HEK293 (cell line): ENCODE results near the gene OLFM1.

Experiments used
- CTCF ChIA-PET: fragments of 350-600 bp; formaldehyde crosslinking; extraction: SDS; loops from one replicate; lab custom pipeline; 2021; ENCODE audit warnings: antibody characterized with exemption; lab: Yijun Ruan, JAX
- POLR2A ChIA-PET: fragments of 300-600 bp; formaldehyde crosslinking; extraction: SDS; loops from one replicate; lab custom pipeline; 2020; ENCODE audit warnings: antibody characterized with exemption, inconsistent platforms; lab: Yijun Ruan, JAX
- H3K27ac ChIP-seq: fragments of 200-500 bp; sonication (Bioruptor generic); 2 replicates; pipeline ENCODE4 v1.5.1; 2014; ENCODE audit warnings: low read depth, low read length, control low read depth, inconsistent platforms; ENCODE audit errors: extremely low read depth
- H3K36me3 ChIP-seq, 2 experiments: fragments of 200-500 bp in 1 of 2; sonication (Bioruptor generic) in 1 of 2; 1 replicate in 1 of 2; 2 replicates in 1 of 2; pipeline ENCODE4 v1.5.1; 2014 to 2017; ENCODE audit warnings: inconsistent platforms in 2 of 2, low read length in 2 of 2; ENCODE audit not compliant: control insufficient read depth in 2 of 2, insufficient read depth in 1 of 2
- H3K4me1 ChIP-seq: fragments of 200-500 bp; sonication (Bioruptor generic); 2 replicates; pipeline ENCODE4 v1.5.1; 2014; ENCODE audit warnings: mild to moderate bottlenecking, low read length, inconsistent platforms; ENCODE audit not compliant: control insufficient read depth, insufficient read depth
- H3K4me3 ChIP-seq: 2 replicates; pipeline ENCODE4 v1.5.1; 2011; ENCODE audit warnings: low read depth, mild to moderate bottlenecking, control low read depth, low read length, moderate library complexity
- H3K9me3 ChIP-seq: fragments of 200-500 bp; sonication (Bioruptor generic); 2 replicates; pipeline ENCODE4 v1.5.1; 2014; ENCODE audit warnings: low read depth, low read length, inconsistent platforms; ENCODE audit not compliant: control insufficient read depth, insufficient read depth
- BCL11A ChIP-seq: fragments of 450-650 bp; formaldehyde crosslinking; IDR thresholded peaks from 2 replicates; pipeline ENCODE4 v1.5.1; 2016; ENCODE audit warnings: low read depth, missing biosample characterization, missing genetic modification characterization
- KLF16 ChIP-seq: fragments of 450-650 bp; formaldehyde crosslinking; IDR thresholded peaks from 2 replicates; pipeline ENCODE4 v1.5.1; 2017; ENCODE audit warnings: missing biosample characterization, missing genetic modification characterization
- KLF8 ChIP-seq: fragments of 450-650 bp; formaldehyde crosslinking; IDR thresholded peaks from 2 replicates; pipeline ENCODE4 v1.5.1; 2016; ENCODE audit warnings: missing biosample characterization, missing genetic modification characterization
- MYNN ChIP-seq: fragments of 450-650 bp; formaldehyde crosslinking; IDR thresholded peaks from 2 replicates; pipeline ENCODE4 v1.5.1; 2016; ENCODE audit warnings: missing biosample characterization, missing genetic modification characterization, borderline replicate concordance
- OVOL3 ChIP-seq: fragments of 450-650 bp; formaldehyde crosslinking; IDR thresholded peaks from 2 replicates; pipeline ENCODE4 v1.5.1; 2016; ENCODE audit warnings: missing biosample characterization, missing genetic modification characterization
- SCRT2 ChIP-seq: fragments of 450-650 bp; formaldehyde crosslinking; IDR thresholded peaks from 2 replicates; pipeline ENCODE4 v1.5.1; 2016; ENCODE audit warnings: missing biosample characterization, missing genetic modification characterization
- YY2 ChIP-seq: fragments of 450-650 bp; formaldehyde crosslinking; IDR thresholded peaks from 2 replicates; pipeline ENCODE4 v1.5.1; 2016; ENCODE audit warnings: missing biosample characterization, missing genetic modification characterization
- ZBTB49 ChIP-seq: fragments of 450-650 bp; formaldehyde crosslinking; IDR thresholded peaks from 2 replicates; pipeline ENCODE4 v1.5.1; 2016; ENCODE audit warnings: missing biosample characterization, missing genetic modification characterization, low read depth
- ZNF112 ChIP-seq: fragments of 450-650 bp; formaldehyde crosslinking; IDR thresholded peaks from 2 replicates; pipeline ENCODE4 v1.5.0; 2017; ENCODE audit warnings: missing biosample characterization, missing genetic modification characterization
- ZNF133 ChIP-seq: fragments of 450-650 bp; formaldehyde crosslinking; IDR thresholded peaks from 2 replicates; pipeline ENCODE4 v1.5.1; 2016; ENCODE audit warnings: missing biosample characterization, missing genetic modification characterization
- ZNF140 ChIP-seq: fragments of 450-650 bp; formaldehyde crosslinking; IDR thresholded peaks from 2 replicates; pipeline ENCODE4 v1.5.1; 2016; ENCODE audit warnings: missing biosample characterization, missing genetic modification characterization
- ZNF157 ChIP-seq: fragments of 450-650 bp; formaldehyde crosslinking; IDR thresholded peaks from 2 replicates; pipeline ENCODE4 v1.5.1; 2016; ENCODE audit warnings: missing biosample characterization, missing genetic modification characterization
- ZNF274 ChIP-seq, 2 experiments: fragments of 200-500 bp in 1 of 2; fragments of 450-650 bp in 1 of 2; sonication (Bioruptor generic) in 1 of 2; formaldehyde crosslinking in 1 of 2; IDR thresholded peaks; 2 replicates each; pipeline versions ENCODE4 v1.5.1 to v1.6.1; 2014 to 2016; ENCODE audit warnings: borderline replicate concordance in 1 of 2, inconsistent platforms in 1 of 2, low read length in 1 of 2, missing biosample characterization in 1 of 2, missing genetic modification characterization in 1 of 2
- ZNF501 ChIP-seq: fragments of 450-650 bp; formaldehyde crosslinking; IDR thresholded peaks from 2 replicates; pipeline ENCODE4 v1.5.1; 2016; ENCODE audit warnings: missing biosample characterization, missing genetic modification characterization
- ZNF514 ChIP-seq: fragments of 450-650 bp; formaldehyde crosslinking; IDR thresholded peaks from 2 replicates; pipeline ENCODE4 v1.5.1; 2016; ENCODE audit warnings: missing biosample characterization, missing genetic modification characterization
- ZNF660 ChIP-seq: fragments of 450-650 bp; IDR thresholded peaks from 2 replicates; pipeline ENCODE4 v1.5.1; 2018; ENCODE audit warnings: missing biosample characterization, mild to moderate bottlenecking, missing genetic modification characterization
- ZNF785 ChIP-seq: fragments of 450-650 bp; formaldehyde crosslinking; IDR thresholded peaks from 2 replicates; pipeline ENCODE4 v1.5.1; 2016; ENCODE audit warnings: missing biosample characterization, missing genetic modification characterization
- ZNF792 ChIP-seq: fragments of 450-650 bp; formaldehyde crosslinking; IDR thresholded peaks from 2 replicates; pipeline ENCODE4 v1.5.1; 2016; ENCODE audit warnings: missing biosample characterization, missing genetic modification characterization
- TF ChIP-seq, protein P1 (sequence below): fragments of 450-650 bp; formaldehyde crosslinking; IDR thresholded peaks from 2 replicates; pipeline ENCODE4 v1.5.1; 2016; ENCODE audit warnings: missing biosample characterization, missing genetic modification characterization
- TF ChIP-seq, protein P2 (sequence below): fragments of 450-650 bp; formaldehyde crosslinking; conservative IDR thresholded peaks from 2 replicates; pipeline ENCODE4 v1.5.1; 2016; ENCODE audit warnings: low read depth, missing biosample characterization, missing genetic modification characterization
- TF ChIP-seq, protein P3 (sequence below): fragments of 450-650 bp; formaldehyde crosslinking; optimal IDR thresholded peaks from 2 replicates; pipeline ENCODE3; 2016; ENCODE audit warnings: missing biosample characterization, mild to moderate bottlenecking, missing genetic modification characterization

The OLFM1 gene

DNA sequence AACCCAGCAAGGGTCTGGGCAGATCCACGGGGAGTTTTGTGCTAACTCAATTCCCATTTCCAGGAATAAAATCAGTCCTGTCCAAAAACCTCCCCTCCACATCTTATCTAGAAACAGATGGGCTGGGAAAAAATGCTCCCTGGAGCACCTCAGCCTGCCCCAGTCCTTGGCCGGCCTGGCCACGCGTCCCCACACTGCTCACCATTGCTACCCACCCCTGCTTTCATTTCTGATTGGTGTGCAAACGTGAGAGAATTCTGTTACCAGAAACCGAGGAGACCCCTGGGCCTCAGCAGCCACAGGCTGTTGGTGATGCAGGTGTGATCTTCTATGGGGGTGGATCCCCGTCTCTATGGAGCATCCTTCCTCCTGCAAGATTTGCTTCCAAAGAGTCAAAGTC is 38.0 kb upstream of the OLFM1 start:
- TF ChIP-seq KLF16 (tag by site-specific recombination) = no peak
- TF ChIP-seq ZNF792 (tag by site-specific recombination) = no peak
- TF ChIP-seq SCRT2 (tag by site-specific recombination) = no peak
- TF ChIP-seq, protein P1, sequence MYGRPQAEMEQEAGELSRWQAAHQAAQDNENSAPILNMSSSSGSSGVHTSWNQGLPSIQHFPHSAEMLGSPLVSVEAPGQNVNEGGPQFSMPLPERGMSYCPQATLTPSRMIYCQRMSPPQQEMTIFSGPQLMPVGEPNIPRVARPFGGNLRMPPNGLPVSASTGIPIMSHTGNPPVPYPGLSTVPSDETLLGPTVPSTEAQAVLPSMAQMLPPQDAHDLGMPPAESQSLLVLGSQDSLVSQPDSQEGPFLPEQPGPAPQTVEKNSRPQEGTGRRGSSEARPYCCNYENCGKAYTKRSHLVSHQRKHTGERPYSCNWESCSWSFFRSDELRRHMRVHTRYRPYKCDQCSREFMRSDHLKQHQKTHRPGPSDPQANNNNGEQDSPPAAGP (tag by site-specific recombination) = no peak
- TF ChIP-seq, protein P2, sequence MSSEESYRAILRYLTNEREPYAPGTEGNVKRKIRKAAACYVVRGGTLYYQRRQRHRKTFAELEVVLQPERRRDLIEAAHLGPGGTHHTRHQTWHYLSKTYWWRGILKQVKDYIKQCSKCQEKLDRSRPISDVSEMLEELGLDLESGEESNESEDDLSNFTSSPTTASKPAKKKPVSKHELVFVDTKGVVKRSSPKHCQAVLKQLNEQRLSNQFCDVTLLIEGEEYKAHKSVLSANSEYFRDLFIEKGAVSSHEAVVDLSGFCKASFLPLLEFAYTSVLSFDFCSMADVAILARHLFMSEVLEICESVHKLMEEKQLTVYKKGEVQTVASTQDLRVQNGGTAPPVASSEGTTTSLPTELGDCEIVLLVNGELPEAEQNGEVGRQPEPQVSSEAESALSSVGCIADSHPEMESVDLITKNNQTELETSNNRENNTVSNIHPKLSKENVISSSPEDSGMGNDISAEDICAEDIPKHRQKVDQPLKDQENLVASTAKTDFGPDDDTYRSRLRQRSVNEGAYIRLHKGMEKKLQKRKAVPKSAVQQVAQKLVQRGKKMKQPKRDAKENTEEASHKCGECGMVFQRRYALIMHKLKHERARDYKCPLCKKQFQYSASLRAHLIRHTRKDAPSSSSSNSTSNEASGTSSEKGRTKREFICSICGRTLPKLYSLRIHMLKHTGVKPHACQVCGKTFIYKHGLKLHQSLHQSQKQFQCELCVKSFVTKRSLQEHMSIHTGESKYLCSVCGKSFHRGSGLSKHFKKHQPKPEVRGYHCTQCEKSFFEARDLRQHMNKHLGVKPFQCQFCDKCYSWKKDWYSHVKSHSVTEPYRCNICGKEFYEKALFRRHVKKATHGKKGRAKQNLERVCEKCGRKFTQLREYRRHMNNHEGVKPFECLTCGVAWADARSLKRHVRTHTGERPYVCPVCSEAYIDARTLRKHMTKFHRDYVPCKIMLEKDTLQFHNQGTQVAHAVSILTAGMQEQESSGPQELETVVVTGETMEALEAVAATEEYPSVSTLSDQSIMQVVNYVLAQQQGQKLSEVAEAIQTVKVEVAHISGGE (tag by site-specific recombination) = no peak
- H3K4me1 ChIP-seq = no peaks in the 10 kb centered on the region
- ChIA-PET POLR2A (no interaction called here), CTCF (interaction anchor here (0.5 kb wide), 1 partner anchor 273 kb away, joined by 3 read pairs; no protein-coding TSS in a partner anchor)
- H3K4me3 ChIP-seq = no peak overlapping the region
- H3K9me3 ChIP-seq = no peaks in the 10 kb centered on the region; the same call in 1 of the 2 replicates
- no peaks in the 10 kb centered on the region for H3K36me3 ChIP-seq
- H3K27ac ChIP-seq = no peak overlapping the region

DNA sequence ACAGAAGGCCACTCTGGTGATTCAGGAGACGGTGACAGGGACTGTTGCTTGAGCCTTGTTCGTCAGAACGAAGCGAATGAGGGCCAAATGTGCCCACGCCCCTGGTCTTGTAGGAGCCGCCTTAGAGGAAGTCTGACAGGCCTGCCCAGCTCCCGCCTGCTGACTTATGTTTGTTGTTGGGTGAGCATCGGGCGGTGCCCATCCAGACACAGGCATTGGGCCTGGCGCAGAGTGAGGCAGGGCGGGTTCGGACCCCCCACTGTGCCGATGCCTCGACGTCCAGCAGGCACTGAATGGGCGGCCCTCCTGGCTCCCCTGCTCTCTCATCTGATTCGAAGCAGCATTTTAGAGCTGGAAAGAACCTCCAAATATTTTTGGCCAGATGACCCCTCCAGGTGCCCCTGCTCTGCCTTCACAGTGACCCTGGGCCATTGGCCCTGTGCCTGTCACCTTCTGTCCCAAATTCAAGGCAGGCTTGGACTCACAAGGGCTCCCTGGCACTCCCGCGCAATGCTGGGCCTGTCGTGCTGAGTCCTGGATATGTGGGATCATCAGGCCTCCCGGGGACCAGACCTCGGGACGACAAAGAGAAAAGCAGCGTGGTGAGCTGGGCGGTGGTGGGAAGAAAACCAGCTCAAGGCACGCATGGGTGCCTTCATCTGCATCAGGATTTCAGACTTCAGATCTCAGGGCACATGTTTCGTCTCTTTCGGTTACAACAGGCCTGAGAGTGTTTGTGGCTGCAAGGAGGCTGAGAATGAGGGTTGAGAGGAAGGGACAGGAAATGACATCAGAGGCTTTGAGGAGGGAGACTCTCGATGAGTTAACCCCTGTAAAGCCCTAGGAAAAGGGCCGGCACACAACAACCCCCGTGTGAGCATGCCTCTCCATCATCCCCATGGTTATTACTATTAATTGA is 37.1 kb upstream of the OLFM1 start:
- Histone ChIP-seq H3K4me1 (no peaks in the 10 kb centered on the region), H3K9me3 (no peaks in the 10 kb centered on the region; the same call in 1 of the 2 replicates), H3K27ac (no peak overlapping the region), H3K36me3 (no peaks in the 10 kb centered on the region), H3K4me3 (no peak overlapping the region)
- ChIA-PET CTCF (interaction anchor here (0.5 kb wide), 1 partner anchor 274 kb away, joined by 3 read pairs; no protein-coding TSS in a partner anchor), POLR2A (no interaction called here)
- TF ChIP-seq ZNF501 (tag by site-specific recombination) (no peak), YY2 (tag by site-specific recombination) (no peak), OVOL3 (tag by site-specific recombination) (no peak), ZNF157 (tag by site-specific recombination) (no peak), MYNN (tag by site-specific recombination) (no peak)

DNA sequence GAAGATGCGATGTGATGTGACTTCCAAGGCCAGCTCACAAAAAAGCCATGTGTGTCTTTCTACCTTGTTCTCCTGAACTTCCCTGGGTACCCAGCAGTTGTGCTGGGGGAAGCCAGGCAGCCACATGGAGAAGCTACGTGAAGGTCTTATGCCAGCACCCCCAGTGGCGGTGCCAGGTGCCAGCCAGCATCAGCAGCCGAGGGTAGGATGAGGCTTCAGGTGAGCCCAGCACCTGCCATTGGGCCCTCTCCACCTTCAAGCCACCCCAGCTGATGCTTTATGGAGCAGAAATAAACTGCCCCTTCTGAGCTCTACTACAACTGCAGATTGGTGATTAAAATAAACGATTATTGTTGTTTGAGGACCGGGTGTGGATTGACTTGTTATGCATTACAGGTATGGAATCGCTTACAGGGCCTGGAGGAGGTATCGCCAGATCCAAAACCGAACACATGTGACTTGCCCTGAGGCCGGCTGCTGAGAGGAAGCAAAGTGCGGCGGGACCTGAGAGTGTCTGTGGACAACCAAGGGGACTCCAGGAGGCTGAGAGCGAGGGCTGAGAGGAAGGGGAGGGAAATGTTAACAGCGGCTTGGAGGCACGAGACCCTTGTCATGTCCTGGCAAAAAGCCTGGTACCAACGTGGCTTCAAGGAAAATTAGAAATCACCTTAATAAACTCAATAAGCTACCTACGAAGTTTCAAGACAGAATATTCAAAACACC is 36.0 kb upstream of the OLFM1 start:
- no peak overlapping the region for H3K4me3 ChIP-seq
- CTCF ChIA-PET = interaction anchor here (0.8 kb wide), 1 partner anchor 354 kb away, joined by 3 read pairs; no protein-coding TSS in a partner anchor
- POLR2A ChIA-PET = no interaction called here
- H3K4me1 ChIP-seq = no peaks in the 10 kb centered on the region
- H3K27ac ChIP-seq = no peak overlapping the region
- H3K9me3 ChIP-seq = no peaks in the 10 kb centered on the region; the same call in 1 of the 2 replicates
- H3K36me3 ChIP-seq = no peaks in the 10 kb centered on the region
- no peak for TF ChIP-seq ZNF133 (tag by site-specific recombination)
- no peak for TF ChIP-seq ZNF514
- TF ChIP-seq ZNF112 (tag by site-specific recombination) = no peak
- no peak for TF ChIP-seq ZNF660
- no peak for TF ChIP-seq ZBTB49 (tag by site-specific recombination)
- TF ChIP-seq, protein P3, sequence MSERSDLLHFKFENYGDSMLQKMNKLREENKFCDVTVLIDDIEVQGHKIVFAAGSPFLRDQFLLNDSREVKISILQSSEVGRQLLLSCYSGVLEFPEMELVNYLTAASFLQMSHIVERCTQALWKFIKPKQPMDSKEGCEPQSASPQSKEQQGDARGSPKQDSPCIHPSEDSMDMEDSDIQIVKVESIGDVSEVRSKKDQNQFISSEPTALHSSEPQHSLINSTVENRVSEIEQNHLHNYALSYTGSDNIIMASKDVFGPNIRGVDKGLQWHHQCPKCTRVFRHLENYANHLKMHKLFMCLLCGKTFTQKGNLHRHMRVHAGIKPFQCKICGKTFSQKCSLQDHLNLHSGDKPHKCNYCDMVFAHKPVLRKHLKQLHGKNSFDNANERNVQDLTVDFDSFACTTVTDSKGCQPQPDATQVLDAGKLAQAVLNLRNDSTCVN (tag by site-specific recombination) = no peak
- TF ChIP-seq ZNF785 (tag by site-specific recombination) = no peak
- no peak for TF ChIP-seq BCL11A (tag by site-specific recombination)
- TF ChIP-seq ZNF140 (tag by site-specific recombination) = no peak
- no peak for TF ChIP-seq ZNF501 (tag by site-specific recombination)
- no peak for TF ChIP-seq KLF8 (tag by site-specific recombination)
- TF ChIP-seq ZNF274 (IDR thresholded peaks at IDR 0.05; ENCODE audit: low read length) = no peak
- no peak for TF ChIP-seq ZNF274 (tag by site-specific recombination; IDR thresholded peaks at IDR 0.05; ENCODE audit: borderline replicate concordance)
